AG04450 (cell line): ENCODE results near the gene OXTR. TPM values are rescaled to one million over a fixed set of nuclear protein-coding genes. Genes with fewer than 3 reads are reported as not detected.
A peak's percentile ranks its signal among the peaks of the same experiment; 100 is the strongest.
"Not testable (repeated sequence)": the region's sequence is repeated elsewhere in the genome, so short reads cannot be mapped to it uniquely, and the experiment has no call there.

Experiments used
- CTCF ChIA-PET: fragments of 300-600, 350-600 bp; formaldehyde crosslinking; extraction: SDS; loops from one replicate; lab custom pipeline; 2022; ENCODE audit warnings: antibody characterized with exemption, inconsistent platforms; lab: Charles Lee
- POLR2A ChIA-PET: fragments of 350-600 bp; formaldehyde crosslinking; extraction: SDS; loops from one replicate; lab custom pipeline; 2021; ENCODE audit warnings: antibody characterized with exemption, inconsistent platforms; lab: Yijun Ruan, JAX
- DNase-seq: peaks from one replicate; pipeline ENCODE4 v3.0.0-alpha.2; 2011; ENCODE audit warnings: low read depth, low spot score
- H3K27ac ChIP-seq: one replicate; pipeline ENCODE4 v1.5.1; 2012; ENCODE audit warnings: low read depth, low read length, control low read depth
- H3K27me3 ChIP-seq: one replicate; pipeline ENCODE4 v1.6.0; 2012; ENCODE audit warnings: low read length; ENCODE audit not compliant: control insufficient read depth, insufficient read depth
- H3K4me3 ChIP-seq: 2 replicates; pipeline ENCODE4 v1.5.1; 2011; ENCODE audit warnings: mild to moderate bottlenecking, low read depth, low read length, control low read depth
- H3K9me3 ChIP-seq: 2 replicates; pipeline ENCODE4 v1.5.1; 2012; ENCODE audit warnings: low read length; ENCODE audit not compliant: control insufficient read depth, insufficient read depth
- polyA plus RNA-seq: library from polyadenylated mRNA; depleted of rRNA; stranded (reverse); fragments of >200 nt; gene quantifications from 2 replicates; pipeline ENCODE4 v1.2.3, GENCODE V29; 2011
- TF ChIP-seq, protein P1 (sequence below): IDR thresholded peaks from 2 replicates; pipeline ENCODE4 v1.5.1; 2011; ENCODE audit warnings: low read depth, low read length, control low read depth, inconsistent platforms

OXTR gene
- polyA plus RNA-seq, 1 experiment, result 58.7 TPM

DNA sequence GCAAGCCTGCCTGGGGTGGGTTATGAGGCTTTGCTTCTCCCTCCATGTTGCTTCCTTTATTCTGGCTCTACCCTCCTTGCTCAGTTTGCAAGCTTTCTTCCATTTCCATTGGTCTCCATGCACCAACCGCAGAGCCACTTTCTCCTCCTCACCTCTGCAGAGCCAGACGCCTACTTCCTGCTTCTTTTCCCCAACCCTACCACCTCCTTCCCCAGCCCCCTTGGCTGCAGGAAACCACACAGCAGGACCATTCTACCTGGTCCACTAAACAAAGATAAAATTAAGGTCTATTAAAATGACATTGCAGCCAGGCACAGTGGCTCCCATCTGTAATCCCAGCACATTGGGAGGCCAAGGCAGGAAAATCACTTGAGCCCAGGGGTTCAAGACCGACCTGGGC, 45.8 kb downstream of the OXTR start:
- CTCF ChIA-PET, result no interaction called here
- POLR2A ChIA-PET, result no interaction called here

DNA sequence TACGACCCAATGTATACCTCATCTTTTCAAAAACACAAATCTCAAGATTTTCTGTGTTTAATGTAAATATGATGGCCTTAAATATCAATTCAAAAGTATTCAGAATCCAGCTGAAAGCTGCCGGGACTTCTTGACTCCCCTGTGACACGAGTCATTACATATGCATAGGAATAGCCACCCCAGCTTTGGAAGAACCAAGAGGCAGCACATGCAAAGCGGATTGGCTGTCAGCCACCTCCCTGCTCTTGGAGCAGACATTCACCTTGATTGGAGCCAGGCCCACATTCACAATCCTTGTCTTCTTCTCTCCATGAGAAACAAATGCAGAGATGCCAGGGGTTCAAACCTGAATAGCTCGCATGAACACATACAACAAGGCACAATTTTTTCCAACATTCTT, 46.6 kb downstream of the OXTR start:
- H3K4me3 ChIP-seq, result no peak overlapping the region
- H3K27ac ChIP-seq, result no peak overlapping the region
- TF ChIP-seq, protein P1, sequence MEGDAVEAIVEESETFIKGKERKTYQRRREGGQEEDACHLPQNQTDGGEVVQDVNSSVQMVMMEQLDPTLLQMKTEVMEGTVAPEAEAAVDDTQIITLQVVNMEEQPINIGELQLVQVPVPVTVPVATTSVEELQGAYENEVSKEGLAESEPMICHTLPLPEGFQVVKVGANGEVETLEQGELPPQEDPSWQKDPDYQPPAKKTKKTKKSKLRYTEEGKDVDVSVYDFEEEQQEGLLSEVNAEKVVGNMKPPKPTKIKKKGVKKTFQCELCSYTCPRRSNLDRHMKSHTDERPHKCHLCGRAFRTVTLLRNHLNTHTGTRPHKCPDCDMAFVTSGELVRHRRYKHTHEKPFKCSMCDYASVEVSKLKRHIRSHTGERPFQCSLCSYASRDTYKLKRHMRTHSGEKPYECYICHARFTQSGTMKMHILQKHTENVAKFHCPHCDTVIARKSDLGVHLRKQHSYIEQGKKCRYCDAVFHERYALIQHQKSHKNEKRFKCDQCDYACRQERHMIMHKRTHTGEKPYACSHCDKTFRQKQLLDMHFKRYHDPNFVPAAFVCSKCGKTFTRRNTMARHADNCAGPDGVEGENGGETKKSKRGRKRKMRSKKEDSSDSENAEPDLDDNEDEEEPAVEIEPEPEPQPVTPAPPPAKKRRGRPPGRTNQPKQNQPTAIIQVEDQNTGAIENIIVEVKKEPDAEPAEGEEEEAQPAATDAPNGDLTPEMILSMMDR, result no peak
- ChIA-PET POLR2A (no interaction called here), CTCF (no interaction called here)
- no peaks in the 10 kb centered on the region for H3K27me3 ChIP-seq
- H3K9me3 ChIP-seq, result peaks cover 13% of the 10 kb centered on the region
- DNase-seq, result no peak

More for the DNA sequence above, 45.8 kb downstream of the OXTR start:
- DNase-seq, result no peak
- no peak overlapping the region for H3K27ac ChIP-seq
- peaks cover 13% of the 10 kb centered on the region for H3K9me3 ChIP-seq
- no peak overlapping the region for H3K4me3 ChIP-seq
- H3K27me3 ChIP-seq, result no peaks in the 10 kb centered on the region
- TF ChIP-seq, protein P1, result no peak

DNA sequence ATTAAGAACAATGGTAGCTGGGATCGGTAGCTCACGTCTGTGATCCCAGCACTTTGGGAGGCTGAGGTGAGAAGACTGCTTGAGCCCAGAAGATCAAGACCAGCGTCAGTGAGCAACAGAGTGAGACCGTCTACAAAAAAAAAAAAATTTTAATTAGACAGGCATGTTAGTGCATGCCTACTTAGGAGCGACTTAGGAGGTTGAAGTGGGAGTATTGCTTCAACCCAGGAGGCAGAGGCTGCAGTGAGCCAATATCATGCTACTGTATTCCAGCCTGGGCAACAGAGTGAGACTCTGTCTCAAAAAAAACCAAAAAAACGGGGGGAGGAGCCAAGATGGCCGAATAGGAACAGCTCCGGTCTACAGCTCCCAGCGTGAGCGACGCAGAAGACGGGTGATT, 53.7 kb downstream of the OXTR start:
- H3K4me3 ChIP-seq, H3K27me3 ChIP-seq, POLR2A ChIA-PET, H3K27ac ChIP-seq, H3K9me3 ChIP-seq, DNase-seq, CTCF ChIA-PET: not testable (repeated sequence)

DNA sequence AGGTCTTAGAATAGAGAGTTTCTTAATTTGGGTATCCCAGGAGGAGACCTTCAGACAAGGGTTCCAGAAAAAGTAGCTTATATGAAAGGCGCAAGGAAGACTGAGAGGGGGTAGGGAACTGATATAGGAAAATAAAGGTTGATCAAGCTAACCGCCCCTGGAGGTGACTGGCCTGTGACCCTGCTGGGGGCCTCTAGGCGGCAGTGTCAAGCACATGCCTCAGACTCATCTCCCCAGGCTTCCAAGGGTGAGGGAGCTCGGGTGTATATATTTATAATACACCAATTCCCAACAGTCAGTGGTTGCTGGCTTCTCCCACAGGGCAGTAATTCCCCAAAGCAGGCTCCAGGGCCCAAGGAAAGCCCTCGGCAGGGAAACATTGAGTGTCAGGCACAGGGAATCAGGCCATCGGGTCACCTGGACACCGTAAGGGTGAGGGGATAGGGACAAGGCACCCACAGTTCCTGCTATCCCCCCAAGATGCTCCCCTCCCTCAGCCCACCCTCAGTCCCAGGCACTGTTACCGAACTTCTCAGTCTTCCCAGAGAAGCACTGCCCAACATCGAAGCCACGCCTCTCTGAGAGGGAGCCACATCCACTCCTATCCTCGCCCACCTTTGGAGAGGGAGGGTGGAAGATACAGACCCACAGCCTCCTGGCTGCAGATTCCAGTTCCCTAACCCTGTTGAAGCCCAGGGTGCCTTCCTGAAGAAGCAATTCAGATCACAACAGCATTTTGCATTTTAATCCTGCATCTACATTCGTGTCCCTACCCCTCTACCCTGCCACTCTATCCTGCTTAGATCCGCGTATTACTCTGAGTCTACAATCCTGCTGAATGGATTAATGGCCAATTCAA, 55.3 kb downstream of the OXTR start:
- no peaks in the 10 kb centered on the region for H3K9me3 ChIP-seq
- no peak overlapping the region for H3K27ac ChIP-seq
- ChIA-PET POLR2A (no interaction called here), CTCF (interaction anchor here (1.1 to 2.0 kb wide), 2 partner anchors 26 to 55 kb away, joined by 5 to 10 read pairs; partner anchors contain the start of gene OXTR)
- no peak overlapping the region for H3K4me3 ChIP-seq
- TF ChIP-seq, protein P1, result peak; percentile 53
- no peak for DNase-seq
- H3K27me3 ChIP-seq, result no peaks in the 10 kb centered on the region

DNA sequence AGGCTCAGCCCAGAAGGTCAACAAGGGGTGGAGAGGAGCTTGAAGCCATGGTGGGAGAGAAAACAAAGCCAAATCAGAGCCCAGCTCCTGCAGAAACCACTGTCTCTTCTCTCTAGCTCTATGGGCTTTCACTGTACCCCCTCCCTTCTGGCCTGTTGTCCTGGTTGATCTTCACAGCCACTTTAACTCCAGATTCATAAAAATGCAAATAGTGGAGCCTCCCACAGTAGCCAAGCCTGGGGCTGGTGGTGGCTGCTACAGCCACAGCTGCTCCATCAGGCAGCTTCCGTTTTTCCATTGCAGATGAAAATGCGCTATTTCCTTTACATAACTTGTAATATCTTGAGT, 56.5 kb downstream of the OXTR start:
- POLR2A ChIA-PET, result no interaction called here
- Histone ChIP-seq H3K9me3 (no peaks in the 10 kb centered on the region), H3K4me3 (no peak overlapping the region), H3K27ac (no peak overlapping the region), H3K27me3 (peaks cover 2% of the 10 kb centered on the region)
- CTCF ChIA-PET, result interaction anchor here (0.6 to 2.0 kb wide), 2 partner anchors 57 to 73 kb away, joined by 3 to 10 read pairs; partner anchors contain the start of gene OXTR
- TF ChIP-seq, protein P1, result no peak
- no peak for DNase-seq
